NCI-H226 (cell line): ENCODE data around the gene C6orf132.

Experiments
- DNase-seq: peaks from one replicate; pipeline ENCODE4 v3.0.0-alpha.2; 2015

The C6orf132 gene

GRCh38 chr6:42135161-42135560, 7.3 kb downstream of the C6orf132 start:
- DNase-seq = no peak

DNA sequence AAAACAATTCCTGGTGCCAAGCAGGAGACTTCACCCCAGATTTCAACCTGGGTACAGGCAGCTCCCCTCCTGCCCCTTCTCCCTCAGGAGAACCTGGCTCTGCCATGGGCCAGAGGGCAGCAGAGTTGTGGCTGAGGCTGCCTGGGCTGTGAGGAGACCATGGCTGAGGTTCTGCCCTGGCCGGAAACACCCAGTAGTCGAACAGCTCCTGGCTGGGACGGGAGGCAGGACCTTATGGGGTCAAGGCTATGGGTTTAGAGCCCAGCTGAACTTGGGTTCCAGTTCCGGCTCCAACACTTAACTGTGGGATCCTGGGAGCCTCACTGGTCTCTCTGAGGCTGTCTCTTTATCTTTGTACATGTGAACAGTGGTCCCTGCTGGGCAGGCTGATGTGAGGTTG, 8.5 kb downstream of the C6orf132 start:
- no peak for DNase-seq

DNA sequence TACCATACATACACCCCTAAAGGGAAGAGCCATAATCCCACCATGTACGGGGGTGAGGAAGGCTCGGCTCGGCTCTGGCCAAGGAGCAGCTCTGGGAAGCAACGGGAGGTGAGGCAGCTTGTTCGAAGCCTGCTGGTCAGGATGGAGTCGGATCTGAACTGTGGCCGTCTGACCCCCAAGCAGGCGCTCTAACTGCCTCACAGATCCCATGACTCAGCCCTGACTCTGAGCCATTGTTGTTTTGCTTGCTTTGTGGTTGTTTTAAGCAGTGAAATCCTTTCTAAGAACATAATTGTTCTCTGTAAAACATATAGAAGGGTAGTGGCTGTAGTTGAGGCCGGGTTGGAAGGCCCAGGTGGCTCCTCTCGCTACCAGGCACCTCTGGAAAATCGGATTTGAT, 10.9 kb downstream of the C6orf132 start:
- DNase-seq = no peak

- DNase-seq = no peak
Measured at GRCh38 chr6:42129360-42129676, 13.1 kb downstream of the C6orf132 start.

- DNase-seq = no peak
Measured at GRCh38 chr6:42128460-42129359, 13.7 kb downstream of the C6orf132 start.

- no peak for DNase-seq
Measured at GRCh38 chr6:42125663-42126062, 16.8 kb downstream of the C6orf132 start.

GRCh38 chr6:42125231-42125630, 17.2 kb downstream of the C6orf132 start:
- no peak for DNase-seq

DNA sequence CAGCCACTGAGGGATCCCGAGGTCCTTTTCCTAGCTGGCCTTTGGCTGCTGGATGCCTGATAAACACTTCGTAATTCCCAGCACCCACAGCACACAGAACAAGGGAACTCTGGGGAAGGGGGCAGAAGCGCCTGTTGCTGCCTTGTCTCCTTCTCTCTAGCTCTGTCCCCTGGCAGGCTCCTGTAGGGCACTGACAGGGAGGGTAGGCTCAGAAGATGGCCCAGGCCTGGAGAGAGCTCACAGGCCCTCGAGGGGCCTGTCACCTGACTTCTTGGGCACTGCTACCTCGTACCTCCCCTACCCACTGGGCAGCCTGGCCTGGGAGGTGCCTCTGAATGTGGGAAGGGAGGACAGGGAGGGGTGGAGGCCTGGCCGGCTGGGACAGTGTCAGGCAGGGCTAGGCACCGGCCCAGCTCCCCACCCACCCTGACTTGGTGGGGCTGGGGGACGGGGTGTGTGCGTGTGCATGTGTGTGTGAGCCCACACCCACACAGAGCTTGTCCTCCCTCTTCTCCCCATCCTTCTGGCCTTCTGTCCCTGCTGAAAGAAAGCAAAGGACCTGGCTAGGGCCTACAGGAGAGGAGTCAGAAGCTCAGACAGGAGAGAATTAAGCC, 18.1 kb downstream of the C6orf132 start:
- no peak for DNase-seq

DNA sequence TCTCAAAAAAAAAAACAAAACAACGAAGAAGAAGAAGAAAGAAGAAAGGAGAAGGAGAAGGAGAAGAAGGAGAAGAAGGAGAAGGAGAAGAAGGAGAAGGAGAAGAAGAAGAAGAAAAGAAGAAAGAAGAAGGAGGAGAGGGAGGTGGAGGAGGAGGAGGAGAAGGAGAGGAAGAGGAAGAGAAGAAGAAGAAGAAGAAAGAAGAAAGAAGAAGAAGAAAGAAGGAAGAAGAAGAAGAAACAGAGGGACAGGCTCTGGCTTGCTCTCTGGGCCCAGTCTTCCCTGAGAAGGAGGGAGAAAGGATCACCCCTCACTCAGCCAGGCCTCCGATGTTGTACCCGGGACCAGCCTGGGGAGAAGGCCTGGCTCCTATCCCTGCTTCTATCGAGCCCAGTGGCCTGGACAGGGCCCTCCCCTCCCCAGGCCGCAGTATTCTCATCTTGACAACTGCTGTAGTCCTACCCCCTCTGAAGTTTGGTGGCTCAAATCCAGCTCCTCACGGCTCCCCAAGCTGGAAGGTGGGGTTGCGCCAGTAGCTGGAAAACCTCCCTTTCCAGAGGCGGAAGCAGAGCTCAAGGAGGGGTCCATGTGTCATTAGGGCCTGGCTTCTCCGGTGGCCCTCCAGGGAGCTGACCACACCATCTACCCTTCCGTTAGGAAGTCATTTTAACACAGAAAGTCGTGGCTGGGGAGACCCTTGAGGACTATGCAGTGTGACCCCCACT, 18.9 kb downstream of the C6orf132 start:
- DNase-seq = no peak

GRCh38 chr6:42120895-42121865, 21.2 kb downstream of the C6orf132 start:
- DNase-seq = peak; percentile 82

DNA sequence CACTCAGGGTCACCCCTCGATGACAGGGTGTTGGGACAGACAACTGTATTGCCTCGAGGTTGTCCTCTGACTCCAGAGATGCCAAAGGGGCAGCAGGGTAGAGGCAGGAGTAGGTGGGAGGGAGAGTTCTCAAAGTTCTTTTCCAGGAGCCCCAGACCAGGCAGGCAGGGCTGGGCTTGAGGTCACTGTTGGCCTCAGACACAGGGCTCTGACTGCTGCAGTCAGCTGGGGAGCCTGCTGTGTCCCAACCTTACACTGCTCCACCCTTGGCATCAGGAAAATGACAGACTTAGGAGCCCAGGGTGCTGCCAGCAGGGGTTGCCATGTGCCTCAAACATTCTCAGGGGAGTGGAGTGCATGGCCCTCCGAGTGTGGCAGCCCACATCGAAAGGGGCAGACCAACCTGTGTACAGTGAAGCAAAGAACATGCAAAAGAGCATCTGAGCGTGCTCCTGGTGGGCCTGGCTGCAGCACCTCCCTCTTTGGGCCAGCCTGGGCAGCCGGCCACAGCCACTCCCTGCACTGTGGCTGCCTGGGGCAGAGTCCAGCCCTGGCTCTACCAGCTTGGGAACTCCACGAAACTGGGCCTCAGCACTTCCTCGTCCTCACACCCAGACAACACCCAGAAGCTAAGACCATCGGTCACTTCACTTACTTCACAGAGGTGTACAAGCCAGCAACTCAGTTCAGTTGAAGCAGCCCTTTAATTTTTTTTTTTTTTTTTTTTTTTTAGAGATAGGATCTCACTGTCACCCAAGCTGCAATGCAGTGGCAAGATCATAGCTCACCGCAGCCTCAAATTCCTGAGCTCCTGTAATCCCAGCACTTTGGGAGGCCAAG, 24.0 kb downstream of the C6orf132 start:
- DNase-seq = peak; percentile 83

DNA sequence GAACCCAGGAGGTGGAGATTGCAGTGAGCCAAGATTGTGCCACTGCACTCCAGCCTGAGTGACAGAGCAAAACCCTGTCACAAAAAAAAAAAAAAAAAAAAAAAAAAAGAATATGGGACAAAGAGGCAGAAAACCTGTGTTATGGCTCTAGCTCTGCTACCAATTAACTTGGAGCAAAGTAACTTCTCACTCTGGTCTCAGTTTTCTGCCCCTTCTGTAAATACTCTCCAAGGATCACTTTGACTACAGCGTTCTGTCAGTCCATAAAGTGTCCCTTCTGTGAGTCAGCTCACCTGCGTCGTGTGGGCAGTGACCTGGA, 24.6 kb downstream of the C6orf132 start:
- DNase-seq = no peak

DNA sequence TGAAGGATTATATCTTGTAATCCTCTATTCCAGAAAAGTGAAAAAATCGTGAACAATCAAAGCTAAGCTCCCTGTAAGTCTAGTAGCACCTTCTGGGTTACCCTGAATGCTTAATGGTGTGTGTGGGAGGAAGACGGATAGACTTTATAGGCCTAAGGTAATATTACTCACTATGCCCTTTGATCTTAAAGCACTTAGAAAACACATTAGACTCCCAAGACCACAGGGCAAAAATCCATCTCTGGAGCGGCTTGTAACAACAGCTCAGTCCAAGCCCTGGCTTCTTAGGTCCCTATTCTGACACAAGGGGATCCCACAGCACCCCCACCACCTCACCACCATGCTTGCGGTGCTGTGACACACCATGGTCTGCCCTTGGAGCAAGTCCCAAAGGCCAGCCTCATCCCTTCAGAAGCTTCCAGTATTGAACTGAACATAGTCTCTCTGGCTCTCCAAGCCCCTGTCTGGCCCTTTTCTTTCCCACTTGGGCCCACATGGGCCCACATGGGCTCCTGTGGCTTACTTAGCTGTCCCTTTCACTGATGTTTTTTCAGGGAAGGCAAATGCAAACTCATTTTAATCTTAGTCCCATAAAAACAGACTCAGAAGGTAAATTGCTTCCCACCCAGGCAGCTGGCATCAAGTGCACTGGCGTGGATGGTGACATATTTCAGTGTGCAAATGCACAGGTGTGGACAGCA, 28.3 kb downstream of the C6orf132 start:
- DNase-seq = peak; percentile 33

DNA sequence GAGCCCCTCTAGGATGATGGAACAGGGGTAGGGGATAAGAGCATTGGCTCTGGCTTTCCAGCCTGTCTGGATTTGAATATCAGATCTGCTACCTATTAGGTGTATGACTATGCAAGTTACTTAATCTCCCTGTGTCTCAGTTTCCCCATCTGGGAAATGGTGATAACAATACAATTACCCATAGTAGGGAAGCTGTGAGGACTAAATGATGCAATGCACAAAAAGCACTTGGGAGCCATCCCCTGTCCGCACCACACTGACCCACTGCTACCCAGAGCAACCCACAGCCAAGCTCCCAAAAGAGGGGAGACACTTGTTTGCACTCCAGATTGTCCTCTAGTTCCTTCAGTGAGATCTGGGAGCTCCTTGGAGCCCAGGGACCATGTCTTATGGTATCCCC, 30.1 kb downstream of the C6orf132 start:
- no peak for DNase-seq

- no peak for DNase-seq
Measured at GRCh38 chr6:42110683-42111082, 31.7 kb downstream of the C6orf132 start.

- no peak for DNase-seq
Measured at GRCh38 chr6:42108071-42108470, 34.3 kb downstream of the C6orf132 start.

GRCh38 chr6:42106112-42107023, 36.1 kb downstream of the C6orf132 start:
- DNase-seq = no peak

DNA sequence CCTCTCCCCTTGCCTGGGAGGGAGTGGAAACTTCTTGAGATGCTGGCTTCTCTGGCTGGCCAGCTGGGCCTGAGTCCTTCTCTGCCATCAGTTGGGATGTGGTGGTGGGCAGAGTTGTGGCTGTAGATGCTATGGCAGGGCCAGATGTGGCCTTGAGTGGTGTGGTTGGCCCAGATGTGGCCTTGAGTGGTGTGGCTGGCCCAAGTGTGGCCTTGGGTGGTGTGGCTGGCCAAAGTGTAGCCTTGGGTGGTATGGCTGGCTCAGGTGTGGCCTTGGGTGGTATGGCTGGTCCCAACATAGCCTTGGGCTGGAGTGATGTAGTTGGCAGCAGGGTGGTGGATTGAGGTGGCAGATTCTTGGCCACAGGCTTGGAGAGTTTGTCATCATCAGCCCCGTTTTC, 36.7 kb downstream of the C6orf132 start:
- no peak for DNase-seq

GRCh38 chr6:42105156-42105648, 37.2 kb downstream of the C6orf132 start:
- no peak for DNase-seq

- DNase-seq = no peak
Measured at GRCh38 chr6:42104804-42105125, 37.7 kb downstream of the C6orf132 start.
